HG03103 (cell line): ENCODE data around the gene AAK1.
"Not testable (repeated sequence)": the region's sequence is repeated elsewhere in the genome, so short reads cannot be mapped to it uniquely, and the experiment has no call there.

ENCODE experiments used
- ATAC-seq: cut with Tn5 transposase; IDR thresholded peaks from one replicate; pipeline ENCODE4 v1.9.1; 2021; ENCODE audit warnings: low read depth; ENCODE audit not compliant: unreplicated experiment

Gene AAK1

DNA sequence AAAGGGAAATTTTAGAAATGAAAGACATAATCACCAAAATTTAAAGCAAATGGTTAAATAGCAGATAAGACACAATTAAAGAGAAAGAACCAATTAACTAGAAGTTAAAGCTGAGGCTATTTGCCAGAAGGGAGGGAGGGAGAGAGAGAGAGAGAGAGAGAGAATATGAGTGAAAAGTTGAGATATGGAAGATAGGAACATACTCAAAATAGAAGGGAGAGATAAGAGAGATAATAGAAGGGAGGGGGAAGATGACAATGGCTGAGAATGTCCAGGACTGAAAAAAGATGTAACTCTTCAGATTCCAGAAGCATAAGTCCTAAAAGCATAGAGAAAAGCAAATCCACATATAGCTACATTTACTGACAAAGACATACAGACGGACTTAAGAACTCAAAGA is 17.1 kb upstream of the AAK1 start:
- no peak for ATAC-seq

- no peak for ATAC-seq
These were observed 16.5 kb upstream of the AAK1 start for GRCh38 chr2:69659941-69660483.

DNA sequence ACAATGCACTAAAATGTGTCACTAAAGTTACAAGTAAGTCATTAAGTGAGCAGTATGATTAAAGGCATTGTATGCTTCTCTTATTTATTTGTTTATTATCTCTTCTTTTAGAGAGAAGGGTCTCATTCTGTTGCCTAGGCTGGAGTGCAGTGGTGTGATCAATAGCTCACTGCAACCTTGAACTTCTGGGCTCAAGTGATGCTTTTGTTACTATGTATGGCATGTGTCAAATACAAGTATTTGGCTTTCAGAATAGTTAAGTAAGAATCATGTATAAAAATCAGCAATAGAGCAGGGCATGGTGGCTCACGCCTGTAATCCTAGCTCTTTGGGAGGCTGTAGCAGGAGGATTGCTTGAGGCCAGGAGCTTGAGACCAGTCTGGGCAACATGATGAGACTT is 15.8 kb upstream of the AAK1 start:
- no peak for ATAC-seq

GRCh38 chr2:69652206-69652605 is 8.7 kb upstream of the AAK1 start:
- ATAC-seq = no peak

DNA sequence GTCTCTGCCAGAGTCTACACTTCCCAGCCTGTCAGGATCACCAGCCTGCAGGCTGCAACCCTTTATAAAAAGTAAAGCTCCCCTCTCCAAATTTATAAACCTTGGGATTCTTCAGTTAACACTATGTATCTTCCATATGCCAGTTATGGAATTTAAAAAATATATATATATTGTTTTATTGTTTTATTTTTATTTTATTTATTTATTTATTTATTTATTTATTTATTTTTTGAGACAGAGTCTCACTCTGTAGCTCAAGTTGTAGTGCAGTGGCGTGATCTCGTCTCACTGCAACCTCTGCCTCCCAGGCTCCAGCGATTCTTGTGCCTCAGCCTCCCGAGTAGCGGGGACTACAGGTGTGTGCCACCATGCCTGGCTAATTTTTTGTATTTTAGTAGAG is 3.7 kb upstream of the AAK1 start:
- not testable (repeated sequence) for ATAC-seq

- ATAC-seq = no peak
These were observed 3.2 kb upstream of the AAK1 start for GRCh38 chr2:69646714-69647113.

- ATAC-seq = no peak
These were observed 2.4 kb upstream of the AAK1 start for GRCh38 chr2:69645921-69646320.

DNA sequence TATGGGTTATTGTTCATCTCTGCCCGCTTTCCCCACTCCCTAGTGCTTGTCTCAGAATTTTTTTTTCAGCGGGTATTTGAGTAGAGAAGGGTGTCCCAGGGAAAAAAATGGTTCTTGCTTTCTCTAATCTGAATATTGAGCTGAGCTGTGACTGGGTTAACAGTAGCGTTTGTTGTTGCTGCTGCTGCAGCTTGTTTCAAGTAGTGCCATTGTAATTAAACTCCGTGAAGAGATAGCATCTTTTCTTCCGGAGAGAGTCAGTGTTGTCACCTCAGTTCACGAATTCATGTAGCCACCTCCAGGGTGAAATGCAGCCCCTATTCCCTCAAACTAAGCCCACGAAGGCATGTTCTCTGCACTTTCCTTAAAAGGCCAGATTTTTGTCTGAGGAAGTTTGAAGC is 1.5 kb upstream of the AAK1 start:
- ATAC-seq = no peak

- no peak for ATAC-seq
These were observed 1.0 kb upstream of the AAK1 start for GRCh38 chr2:69644506-69644979.

GRCh38 chr2:69642709-69643601 is 584 bp downstream of the AAK1 start:
- ATAC-seq = no peak

DNA sequence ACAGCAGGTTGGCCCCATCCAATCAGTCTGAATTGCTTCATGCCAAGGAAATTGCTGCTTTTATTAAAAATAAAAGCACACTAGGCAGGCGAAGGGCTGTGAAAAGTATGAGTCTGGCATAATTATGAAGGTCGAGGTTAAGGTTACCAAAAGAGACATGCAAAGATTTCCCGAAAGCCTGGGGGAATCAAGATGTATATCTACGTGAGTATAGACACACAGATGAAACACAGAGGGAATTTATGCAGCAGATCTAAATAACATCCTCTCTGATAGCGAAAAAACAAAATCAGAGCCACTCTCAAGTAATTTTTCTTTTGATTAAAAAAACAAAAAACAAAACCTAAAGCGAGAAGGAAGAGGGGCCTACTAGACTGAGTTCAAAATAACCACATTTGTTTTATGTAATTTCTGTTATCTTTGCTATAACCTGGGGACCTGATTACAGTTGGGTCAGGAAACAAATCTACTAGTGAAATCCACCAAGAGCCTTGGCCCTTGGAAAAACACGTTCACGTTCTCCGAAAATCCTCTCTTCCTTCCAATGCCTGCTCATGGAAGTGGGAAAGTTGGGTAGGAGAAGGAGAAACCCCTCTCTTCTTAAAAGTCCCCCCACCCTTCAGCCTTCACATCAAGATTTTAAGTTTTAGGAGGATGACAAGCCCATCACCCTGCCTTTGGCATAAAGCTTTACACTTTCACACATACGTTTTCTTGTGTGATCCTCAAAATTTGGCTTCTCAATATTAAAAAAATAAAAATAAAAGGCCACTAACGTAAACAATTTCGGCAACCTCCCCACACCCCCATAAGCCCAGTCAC is 1.4 kb downstream of the AAK1 start:
- no peak for ATAC-seq

- no peak for ATAC-seq
These were observed 2.1 kb downstream of the AAK1 start for GRCh38 chr2:69641471-69641870.

- ATAC-seq = no peak
These were observed 4.3 kb downstream of the AAK1 start for GRCh38 chr2:69639266-69639665.

GRCh38 chr2:69638630-69639029 is 4.9 kb downstream of the AAK1 start:
- no peak for ATAC-seq

DNA sequence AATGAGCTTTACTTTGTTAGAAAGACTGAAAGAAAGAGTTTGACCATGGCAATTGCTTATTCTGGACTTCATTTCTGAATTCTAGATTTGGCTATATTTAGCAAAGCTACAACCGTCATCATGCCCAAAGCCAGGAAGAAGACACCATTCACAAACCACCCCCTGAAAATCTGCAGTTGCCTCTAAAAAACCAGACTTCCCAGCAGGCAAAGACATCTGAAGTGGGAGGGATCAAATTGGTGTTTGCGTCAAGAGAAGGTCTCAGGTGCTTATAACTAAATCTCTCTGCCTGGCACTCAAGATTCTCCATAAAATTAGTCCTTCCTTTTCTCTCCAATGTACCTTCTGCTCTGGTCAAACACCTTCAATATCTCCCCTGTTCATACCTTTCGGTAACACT is 5.6 kb downstream of the AAK1 start:
- ATAC-seq = no peak

DNA sequence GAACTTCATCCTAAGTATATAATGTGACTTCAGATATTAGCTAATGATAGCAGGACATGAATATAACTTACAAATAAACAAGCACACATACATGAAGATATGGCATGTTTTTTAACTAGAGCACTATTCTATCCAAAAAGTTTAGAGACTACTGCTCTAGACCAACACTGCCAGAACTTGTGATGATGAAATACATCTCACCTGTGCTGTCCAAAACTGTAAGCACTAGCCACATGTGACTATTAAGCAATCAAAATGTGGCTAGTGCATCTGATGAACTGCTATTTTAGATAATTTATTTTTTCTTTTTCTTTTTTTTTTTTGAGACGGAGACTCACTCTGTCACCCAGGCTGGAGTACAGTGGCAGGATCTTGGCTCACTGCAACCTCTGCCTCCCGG is 7.1 kb downstream of the AAK1 start:
- ATAC-seq = no peak

DNA sequence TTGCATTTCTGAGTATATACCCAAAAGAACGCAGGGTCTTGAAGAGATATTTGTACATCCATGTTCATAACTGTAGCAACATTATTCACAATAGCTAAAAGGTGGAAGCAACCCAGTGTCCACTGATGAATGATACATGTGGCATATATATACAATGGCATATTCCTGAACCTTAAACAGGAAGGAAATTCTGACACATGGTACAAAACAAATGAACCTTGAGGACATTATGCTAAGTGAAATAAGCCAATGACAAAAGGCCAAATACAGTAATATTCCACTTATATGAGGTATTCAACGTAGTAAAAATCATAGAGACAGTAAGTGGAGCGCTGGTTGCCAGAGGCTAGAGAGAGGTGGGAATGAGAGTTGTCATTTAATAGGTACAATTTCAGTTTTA is 8.1 kb downstream of the AAK1 start:
- ATAC-seq = no peak

DNA sequence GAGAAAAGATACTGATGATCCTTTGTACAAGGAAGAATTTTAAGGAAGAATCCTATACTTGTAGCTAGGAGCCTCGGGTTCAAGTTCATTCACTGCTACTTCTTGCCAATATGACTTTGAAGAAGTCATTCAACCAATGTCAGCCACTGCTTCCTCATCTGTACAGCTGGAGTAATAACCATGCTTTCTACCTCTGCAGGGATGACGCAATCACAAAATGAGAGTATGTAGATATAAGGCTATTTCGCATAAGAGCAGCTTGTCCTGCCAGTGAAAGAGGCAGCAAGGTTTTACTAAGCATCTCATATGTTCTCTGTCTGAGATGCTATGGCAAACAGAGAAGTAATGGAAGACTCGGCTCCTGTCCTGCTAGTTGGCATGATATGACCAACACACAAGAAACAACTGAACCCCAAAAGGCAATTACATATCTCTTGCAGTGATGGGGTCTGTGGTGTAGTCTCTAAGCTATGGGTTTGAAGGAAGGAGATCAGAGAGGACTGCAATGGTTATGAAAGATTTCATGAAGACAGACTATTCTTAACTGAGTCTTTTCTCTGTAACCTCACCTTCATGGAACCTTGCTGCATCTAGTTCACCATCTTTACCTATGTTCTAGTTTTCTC is 9.2 kb downstream of the AAK1 start:
- ATAC-seq = no peak

DNA sequence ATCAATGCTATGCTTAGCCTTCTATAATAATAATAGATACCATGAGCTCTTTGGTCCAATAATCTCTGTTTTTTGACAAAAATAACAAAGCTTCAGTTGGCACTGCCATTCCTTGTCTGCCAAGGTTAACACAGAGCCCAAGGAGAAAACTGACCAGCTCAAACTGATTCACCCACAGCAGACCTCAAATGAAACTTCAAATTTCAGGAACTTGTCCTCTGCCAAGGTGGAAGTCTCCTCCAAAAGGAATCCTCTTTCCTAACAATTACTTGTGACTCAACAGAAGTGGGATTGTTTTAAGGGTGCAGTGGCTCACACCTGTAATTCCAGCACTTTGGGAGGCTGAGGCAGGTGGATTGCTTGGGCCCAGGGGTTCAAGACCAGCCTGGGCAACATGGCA is 12.1 kb downstream of the AAK1 start:
- no peak for ATAC-seq

DNA sequence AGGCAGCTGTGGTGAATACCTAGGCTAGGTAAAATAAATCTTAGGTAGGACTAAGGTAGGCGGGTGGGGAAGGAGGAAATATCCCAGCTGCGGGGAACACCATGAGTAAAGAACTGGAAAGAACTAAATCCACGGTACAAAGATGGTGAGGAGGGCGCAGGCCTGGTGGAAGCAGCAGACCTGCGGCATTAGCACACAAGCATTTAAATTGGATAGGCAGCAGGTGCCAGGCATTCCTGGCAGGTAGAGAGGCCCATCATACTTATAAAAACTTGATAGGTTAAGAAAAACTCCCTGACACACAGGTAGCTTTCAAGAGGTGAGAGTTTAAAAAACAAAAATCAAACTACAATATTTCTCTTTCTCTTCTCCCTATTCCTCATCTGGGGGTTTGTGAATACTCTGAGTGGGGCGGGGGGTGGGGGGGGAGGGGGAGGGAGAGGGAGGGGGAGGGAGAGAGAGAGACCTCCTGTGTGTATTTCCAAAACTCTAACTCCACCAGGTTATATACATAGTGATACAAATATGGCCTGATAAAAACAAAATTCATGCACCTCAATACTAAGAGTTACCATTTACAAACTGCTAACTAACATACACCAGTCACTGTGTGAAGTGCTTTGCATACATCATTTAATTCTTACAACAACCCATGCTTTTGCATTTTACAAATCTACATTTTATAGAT is 13.5 kb downstream of the AAK1 start:
- ATAC-seq = no peak
